Keratinocyte (primary cell): ENCODE results near the gene BCL11B. TPM values are rescaled to one million over a fixed set of nuclear protein-coding genes. Genes with fewer than 3 reads are reported as not detected.

ENCODE experiments used
- DNase-seq: peaks from one replicate; pipeline ENCODE4 v3.0.0-alpha.2; 2011; ENCODE audit warnings: low read depth, missing footprints, low spot score
- FAIRE-seq: peaks from 2 replicates; lab custom pipeline; 2011; peaks lifted over from hg19 to GRCh38; lab: Jason Lieb, UNC
- H2AFZ ChIP-seq: 2 replicates; pipeline ENCODE4 v1.6.0; 2012; ENCODE audit warnings: low read length, control low read depth, inconsistent platforms; ENCODE audit not compliant: control insufficient read depth
- H3K27ac ChIP-seq: 2 replicates; pipeline ENCODE4 v1.5.1; 2011; ENCODE audit warnings: low read length; ENCODE audit not compliant: control insufficient read depth, insufficient read depth
- H3K27me3 ChIP-seq: 3 replicates; pipeline ENCODE4 v1.6.0; 2011; ENCODE audit warnings: low read length; ENCODE audit not compliant: control insufficient read depth, insufficient read depth; ENCODE audit errors: extremely low read depth
- H3K36me3 ChIP-seq, 2 experiments: 2 replicates in 1 of 2; 3 replicates in 1 of 2; pipeline ENCODE4 v1.5.1; 2011; ENCODE audit warnings: low read length in 2 of 2, mild to moderate bottlenecking in 1 of 2; ENCODE audit not compliant: control insufficient read depth in 2 of 2, insufficient read depth in 2 of 2; ENCODE audit errors: extremely low read depth in 1 of 2
- H3K4me1 ChIP-seq: 3 replicates; pipeline ENCODE4 v1.5.1; 2011; ENCODE audit warnings: low read length; ENCODE audit not compliant: control insufficient read depth, insufficient read depth; ENCODE audit errors: extremely low read depth
- H3K4me2 ChIP-seq: 3 replicates; pipeline ENCODE4 v1.6.0; 2011; ENCODE audit warnings: low read depth, low read length; ENCODE audit not compliant: control insufficient read depth, insufficient read depth; ENCODE audit errors: extremely low read depth
- H3K4me3 ChIP-seq, 3 experiments: fragments of 200-600 bp in 1 of 3; sonication (generic) in 1 of 3; 2 replicates in 2 of 3; 3 replicates in 1 of 3; pipeline ENCODE4 v1.5.1; 2011 to 2016; ENCODE audit warnings: low read length in 3 of 3, mild to moderate bottlenecking in 3 of 3, control low read depth in 2 of 3, inconsistent platforms in 1 of 3, low read depth in 1 of 3, mixed read lengths in 1 of 3, mixed run types in 1 of 3, moderate library complexity in 1 of 3; ENCODE audit not compliant: control insufficient read depth in 2 of 3, insufficient read depth in 2 of 3; ENCODE audit errors: extremely low read depth in 1 of 3
- H3K79me2 ChIP-seq: 2 replicates; pipeline ENCODE4 v1.6.0; 2012; ENCODE audit warnings: low read length; ENCODE audit not compliant: control insufficient read depth, insufficient read depth
- H3K9ac ChIP-seq: 3 replicates; pipeline ENCODE4 v1.6.0; 2011; ENCODE audit warnings: low read length; ENCODE audit not compliant: control insufficient read depth, insufficient read depth; ENCODE audit errors: extremely low read depth
- H3K9me1 ChIP-seq: 3 replicates; pipeline ENCODE4 v1.6.0; 2011; ENCODE audit warnings: low read length; ENCODE audit not compliant: control insufficient read depth, insufficient read depth; ENCODE audit errors: extremely low read depth
- H3K9me3 ChIP-seq: 2 replicates; pipeline ENCODE4 v1.5.1; 2012; ENCODE audit warnings: low read depth, low read length; ENCODE audit not compliant: control insufficient read depth
- H4K20me1 ChIP-seq: 3 replicates; pipeline ENCODE4 v1.6.0; 2011; ENCODE audit warnings: low read length; ENCODE audit not compliant: control insufficient read depth, insufficient read depth; ENCODE audit errors: extremely low read depth
- EZH2 ChIP-seq: IDR thresholded peaks from one replicate; pipeline ENCODE4 v1.6.1; 2012; ENCODE audit warnings: inconsistent platforms, mild to moderate bottlenecking, low read length, moderate library complexity
- dilution Hi-C: fragments of 300-500 bp; cut with MboI; formaldehyde crosslinking; loops from one replicate; pipeline ENCODE4 v1.7.0; 2020; ENCODE audit warnings: low sequenced_read_pairs; ENCODE audit not compliant: extremely low pct_ligation_motif_present
- polyA plus RNA-seq, 5 experiments: library from polyadenylated mRNA; depleted of rRNA in 3 of 5; stranded (reverse) in 3 of 5; stranded (forward) in 1 of 5; unstranded in 1 of 5; fragments of >200 nt; gene quantifications; 1 replicate in 1 of 5; 2 replicates in 3 of 5; 3 replicates in 1 of 5; pipeline versions ENCODE4 v1.2.1 to v1.2.3, GENCODE V29; 2011 to 2012; ENCODE audit warnings: missing spikeins in 2 of 5, low read depth in 1 of 5, low replicate concordance in 1 of 5
- TF ChIP-seq, protein P1 (sequence below), 3 experiments: IDR thresholded peaks in 1 of 3; conservative IDR thresholded peaks in 1 of 3; optimal IDR thresholded peaks in 1 of 3; 2 replicates in 2 of 3; 3 replicates in 1 of 3; pipeline versions ENCODE3 to v1.5.1; 2011; ENCODE audit warnings: low read length in 3 of 3, mild to moderate bottlenecking in 3 of 3, moderate library complexity in 2 of 3, control low read depth in 1 of 3, inconsistent platforms in 1 of 3; ENCODE audit not compliant: insufficient read depth in 2 of 3; ENCODE audit errors: extremely low read depth in 1 of 3

The BCL11B gene
- polyA plus RNA-seq, 1 donor (not counting 4 experiments of a cell fraction or from before 2014, with no cell fraction given): 5.2 TPM

- Histone ChIP-seq H3K9me3 (no peaks in the 10 kb centered on the region), H4K20me1 (no peaks in the 10 kb centered on the region), H3K79me2 (peaks cover 64% of the 10 kb centered on the region), H3K4me3 (no peak overlapping the region), H3K36me3 (peaks cover 0 to 9% of the 10 kb centered on the region in 2 experiments), H3K9ac (no peak overlapping the region), H3K4me1 (peaks cover 17% of the 10 kb centered on the region), H2AFZ (no peak overlapping the region), H3K27me3 (no peaks in the 10 kb centered on the region), H3K27ac (no peak overlapping the region), H3K9me1 (no peaks in the 10 kb centered on the region), H3K4me2 (no peak overlapping the region)
- TF ChIP-seq EZH2: no peak
- dilution Hi-C loops: no loop called here
- no peak for FAIRE-seq
- no peak for DNase-seq
Measured at GRCh38 chr14:99179946-99180345, 92.1 kb downstream of the BCL11B start.

- no peaks in the 10 kb centered on the region for H3K27me3 ChIP-seq
- FAIRE-seq (no peak), DNase-seq (no peak)
- peaks cover 0 to 9% of the 10 kb centered on the region in 2 experiments for H3K36me3 ChIP-seq
- H3K4me3 ChIP-seq: no peak overlapping the region
- no peaks in the 10 kb centered on the region for H3K9me1 ChIP-seq
- no peak overlapping the region for H2AFZ ChIP-seq
- peaks cover 17% of the 10 kb centered on the region for H3K4me1 ChIP-seq
- no peaks in the 10 kb centered on the region for H3K9me3 ChIP-seq
- no peak overlapping the region for H3K9ac ChIP-seq
- H4K20me1 ChIP-seq: no peaks in the 10 kb centered on the region
- dilution Hi-C loops: no loop called here
- no peak overlapping the region for H3K4me2 ChIP-seq
- H3K79me2 ChIP-seq: peaks cover 59% of the 10 kb centered on the region
- TF ChIP-seq EZH2: no peak
- TF ChIP-seq, protein P1, sequence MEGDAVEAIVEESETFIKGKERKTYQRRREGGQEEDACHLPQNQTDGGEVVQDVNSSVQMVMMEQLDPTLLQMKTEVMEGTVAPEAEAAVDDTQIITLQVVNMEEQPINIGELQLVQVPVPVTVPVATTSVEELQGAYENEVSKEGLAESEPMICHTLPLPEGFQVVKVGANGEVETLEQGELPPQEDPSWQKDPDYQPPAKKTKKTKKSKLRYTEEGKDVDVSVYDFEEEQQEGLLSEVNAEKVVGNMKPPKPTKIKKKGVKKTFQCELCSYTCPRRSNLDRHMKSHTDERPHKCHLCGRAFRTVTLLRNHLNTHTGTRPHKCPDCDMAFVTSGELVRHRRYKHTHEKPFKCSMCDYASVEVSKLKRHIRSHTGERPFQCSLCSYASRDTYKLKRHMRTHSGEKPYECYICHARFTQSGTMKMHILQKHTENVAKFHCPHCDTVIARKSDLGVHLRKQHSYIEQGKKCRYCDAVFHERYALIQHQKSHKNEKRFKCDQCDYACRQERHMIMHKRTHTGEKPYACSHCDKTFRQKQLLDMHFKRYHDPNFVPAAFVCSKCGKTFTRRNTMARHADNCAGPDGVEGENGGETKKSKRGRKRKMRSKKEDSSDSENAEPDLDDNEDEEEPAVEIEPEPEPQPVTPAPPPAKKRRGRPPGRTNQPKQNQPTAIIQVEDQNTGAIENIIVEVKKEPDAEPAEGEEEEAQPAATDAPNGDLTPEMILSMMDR (optimal IDR thresholded peaks at IDR 0.05 in 1 of 3, IDR thresholded peaks at IDR 0.05 in 1 of 3, conservative IDR thresholded peaks at IDR 0.05 in 1 of 3; ENCODE audit: extremely low read depth in 1 of 3, insufficient read depth in 2 of 3, low read length in 3 of 3): no peak
- no peak overlapping the region for H3K27ac ChIP-seq
Measured at GRCh38 chr14:99179506-99179905, 92.5 kb downstream of the BCL11B start.
